Measurements from ENCODE around the gene COPG1. TPM values are rescaled to one million over a fixed set of nuclear protein-coding genes. Genes with fewer than 3 reads are reported as not detected.

COPG1 gene
- total and polyA plus RNA-seq, 2 donors (not counting 1 experiment from before 2014, with no cell fraction given): 48.9 to 85.9 TPM

DNA sequence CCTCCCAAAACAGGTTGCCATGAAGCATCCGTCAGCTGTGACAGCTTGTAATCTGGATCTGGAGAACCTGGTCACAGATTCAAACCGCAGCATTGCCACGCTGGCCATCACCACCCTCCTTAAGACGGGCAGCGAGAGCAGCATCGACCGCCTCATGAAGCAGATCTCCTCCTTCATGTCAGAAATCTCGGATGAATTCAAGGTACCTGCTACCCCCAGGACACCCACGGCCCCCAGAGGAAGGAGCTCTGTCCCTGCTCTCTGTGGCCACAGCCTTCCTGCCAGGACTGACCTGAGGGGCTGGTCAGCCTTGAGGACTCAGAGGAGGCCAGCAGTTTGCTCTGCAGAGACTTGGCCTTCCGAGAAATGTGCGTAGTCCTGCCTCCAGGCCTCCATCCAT lies 11.2 kb downstream of the COPG1 start:
- H3K9ac ChIP-seq (ENCODE audit: low read length): no peak overlapping the region
- intact Hi-C loops (cut with micrococcal nuclease): no loop called here
- no peaks in the 10 kb centered on the region for H3K4me1 ChIP-seq (ENCODE audit: control insufficient read depth in 2 of 2, insufficient read depth in 2 of 2, low read length in 2 of 2)
- CTCF ChIA-PET: interaction anchor here (1.3 to 2.0 kb wide), 3 partner anchors 14 to 207 kb away, joined by 3 to 8 read pairs (median 6); a partner anchor contains a TSS
- POLR2A ChIA-PET: no interaction called here
- no peak overlapping the region for H2AFZ ChIP-seq (ENCODE audit: insufficient read depth, low read depth, low read length, poor library complexity, severe bottlenecking)
- H3K27me3 ChIP-seq (replicated peaks in 1 of 4; ENCODE audit: control extremely low read depth in 1 of 4, control insufficient read depth in 3 of 4, insufficient read depth in 4 of 4, low read length in 3 of 4): no peaks in the 10 kb centered on the region
- H3K4me3 Mint-ChIP-seq: no peak overlapping the region
- no peak for ATAC-seq (ENCODE audit: low read depth)
- H3K4me3 ChIP-seq (ENCODE audit: control extremely low read depth in 1 of 5, extremely low read depth in 1 of 5, insufficient read depth in 1 of 5, low read depth in 2 of 5, low read length in 4 of 5): no peak overlapping the region
- no peak overlapping the region for H3K27ac ChIP-seq (ENCODE audit: low read length in 2 of 2)
- H3K4me2 ChIP-seq (replicated peaks; ENCODE audit: low read depth, low read length, poor library complexity, severe bottlenecking): no peak overlapping the region
- H3K9me3 Mint-ChIP-seq (ENCODE audit: insufficient read depth): no peaks in the 10 kb centered on the region
- peaks cover 41% of the 10 kb centered on the region for H4K20me1 ChIP-seq (ENCODE audit: control insufficient read depth, insufficient read depth, low read length, poor library complexity, severe bottlenecking)
- TF ChIP-seq, protein P1, sequence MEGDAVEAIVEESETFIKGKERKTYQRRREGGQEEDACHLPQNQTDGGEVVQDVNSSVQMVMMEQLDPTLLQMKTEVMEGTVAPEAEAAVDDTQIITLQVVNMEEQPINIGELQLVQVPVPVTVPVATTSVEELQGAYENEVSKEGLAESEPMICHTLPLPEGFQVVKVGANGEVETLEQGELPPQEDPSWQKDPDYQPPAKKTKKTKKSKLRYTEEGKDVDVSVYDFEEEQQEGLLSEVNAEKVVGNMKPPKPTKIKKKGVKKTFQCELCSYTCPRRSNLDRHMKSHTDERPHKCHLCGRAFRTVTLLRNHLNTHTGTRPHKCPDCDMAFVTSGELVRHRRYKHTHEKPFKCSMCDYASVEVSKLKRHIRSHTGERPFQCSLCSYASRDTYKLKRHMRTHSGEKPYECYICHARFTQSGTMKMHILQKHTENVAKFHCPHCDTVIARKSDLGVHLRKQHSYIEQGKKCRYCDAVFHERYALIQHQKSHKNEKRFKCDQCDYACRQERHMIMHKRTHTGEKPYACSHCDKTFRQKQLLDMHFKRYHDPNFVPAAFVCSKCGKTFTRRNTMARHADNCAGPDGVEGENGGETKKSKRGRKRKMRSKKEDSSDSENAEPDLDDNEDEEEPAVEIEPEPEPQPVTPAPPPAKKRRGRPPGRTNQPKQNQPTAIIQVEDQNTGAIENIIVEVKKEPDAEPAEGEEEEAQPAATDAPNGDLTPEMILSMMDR (IDR thresholded peaks at IDR 0.05): no peak
- TF ChIP-seq EZH2 (IDR thresholded peaks at IDR 0.05; ENCODE audit: borderline replicate concordance, insufficient read depth, low read depth, low read length, poor library complexity, severe bottlenecking): no peak
- no peaks in the 10 kb centered on the region for H3K27me3 Mint-ChIP-seq
- no peaks in the 10 kb centered on the region for H3K4me1 Mint-ChIP-seq
- WGBS (ENCODE audit: insufficient coverage): 98% methylated on average over 11 of the region's 11 CpGs
- no peaks in the 10 kb centered on the region for H3K9me3 ChIP-seq (ENCODE audit: control extremely low read depth in 1 of 3, control insufficient read depth in 2 of 3, insufficient read depth in 1 of 3, low read length in 2 of 3)
- H3K27ac Mint-ChIP-seq: no peak overlapping the region
- peaks cover 19 to 85% of the 10 kb centered on the region in 2 experiments for H3K36me3 ChIP-seq (replicated peaks in 1 of 2; ENCODE audit: control extremely low read depth in 1 of 2, control insufficient read depth in 1 of 2, extremely low read depth in 1 of 2, insufficient read depth in 2 of 2, low read length in 1 of 2)
- no peaks in the 10 kb centered on the region for H3K79me2 ChIP-seq (ENCODE audit: control insufficient read depth, insufficient read depth, low read length)
- DNase-seq: no peak

DNA sequence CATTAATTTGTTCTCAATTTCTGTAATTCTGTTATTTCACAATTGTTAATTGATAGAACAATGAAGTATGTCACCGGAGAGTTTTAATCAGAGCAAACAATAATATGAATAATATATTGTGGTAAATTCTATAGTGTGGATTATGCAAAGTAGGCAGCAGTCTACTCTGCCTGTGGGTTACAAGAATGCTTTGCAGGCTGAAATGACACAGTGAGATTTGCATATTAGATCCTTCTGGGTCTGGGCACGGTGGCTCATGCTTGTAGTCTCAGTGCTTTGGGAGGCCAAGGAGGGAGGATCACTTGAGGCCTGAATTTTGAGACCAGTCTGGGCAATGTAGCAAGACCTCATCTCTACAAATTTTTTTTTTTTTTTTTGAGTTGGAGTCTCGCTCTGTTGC lies 12.5 kb downstream of the COPG1 start:
- Histone ChIP-seq H3K79me2 (ENCODE audit: control insufficient read depth, insufficient read depth, low read length) (no peaks in the 10 kb centered on the region), H2AFZ (ENCODE audit: insufficient read depth, low read depth, low read length, poor library complexity, severe bottlenecking) (no peak overlapping the region), H3K27me3 (replicated peaks in 1 of 4; ENCODE audit: control extremely low read depth in 1 of 4, control insufficient read depth in 3 of 4, insufficient read depth in 4 of 4, low read length in 3 of 4) (no peaks in the 10 kb centered on the region), H3K27ac (ENCODE audit: low read length in 2 of 2) (no peak overlapping the region), H3K9ac (ENCODE audit: low read length) (no peak overlapping the region), H3K36me3 (replicated peaks in 1 of 2; ENCODE audit: control extremely low read depth in 1 of 2, control insufficient read depth in 1 of 2, extremely low read depth in 1 of 2, insufficient read depth in 2 of 2, low read length in 1 of 2) (peaks cover 28 to 85% of the 10 kb centered on the region in 2 experiments), H4K20me1 (ENCODE audit: control insufficient read depth, insufficient read depth, low read length, poor library complexity, severe bottlenecking) (peaks cover 28% of the 10 kb centered on the region), H3K4me3 (ENCODE audit: control extremely low read depth in 1 of 5, extremely low read depth in 1 of 5, insufficient read depth in 1 of 5, low read depth in 2 of 5, low read length in 4 of 5) (no peak overlapping the region), H3K9me3 (ENCODE audit: control extremely low read depth in 1 of 3, control insufficient read depth in 2 of 3, insufficient read depth in 1 of 3, low read length in 2 of 3) (no peaks in the 10 kb centered on the region), H3K4me1 (ENCODE audit: control insufficient read depth in 2 of 2, insufficient read depth in 2 of 2, low read length in 2 of 2) (no peaks in the 10 kb centered on the region), H3K4me2 (replicated peaks; ENCODE audit: low read depth, low read length, poor library complexity, severe bottlenecking) (no peak overlapping the region)
- CTCF ChIA-PET: interaction anchor here (1.7 to 2.0 kb wide), 2 partner anchors 15 to 54 kb away, joined by 6 to 8 read pairs; a partner anchor contains a TSS
- TF ChIP-seq EZH2 (IDR thresholded peaks at IDR 0.05; ENCODE audit: borderline replicate concordance, insufficient read depth, low read depth, low read length, poor library complexity, severe bottlenecking): no peak
- TF ChIP-seq, protein P1 (IDR thresholded peaks at IDR 0.05): no peak
- H3K9me3 Mint-ChIP-seq (ENCODE audit: insufficient read depth): no peaks in the 10 kb centered on the region
- WGBS (ENCODE audit: insufficient coverage): 89% methylated on average over 1 of the region's 3 CpGs
- H3K4me3 Mint-ChIP-seq: no peak overlapping the region
- intact Hi-C loops (cut with micrococcal nuclease): no loop called here
- DNase-seq (no peak), ATAC-seq (ENCODE audit: low read depth) (no peak)
- POLR2A ChIA-PET: no interaction called here
- H3K4me1 Mint-ChIP-seq: no peaks in the 10 kb centered on the region
- H3K27ac Mint-ChIP-seq: no peak overlapping the region
- no peaks in the 10 kb centered on the region for H3K27me3 Mint-ChIP-seq
